ENCODE measurements around the gene STX18.
"Not testable (repeated sequence)": the region's sequence is repeated elsewhere in the genome, so short reads cannot be mapped to it uniquely, and the experiment has no call there.

GRCh38 chr4:4422117-4422516, 119.7 kb downstream of the STX18 start:
- not testable (repeated sequence) for TF ChIP-seq POLR2A (IDR thresholded peaks at IDR 0.05; ENCODE audit: low read depth, low read length); TAF1 (IDR thresholded peaks at IDR 0.05; ENCODE audit: low read depth, low read length); SPI1 (IDR thresholded peaks at IDR 0.05; ENCODE audit: low read depth, low read length); POLR2AphosphoS5 (IDR thresholded peaks at IDR 0.05; ENCODE audit: low read depth, low read length); PAX5 (IDR thresholded peaks at IDR 0.05; ENCODE audit: insufficient read depth, low read length, severe bottlenecking); POU2F2 (IDR thresholded peaks at IDR 0.05; ENCODE audit: low read depth, low read length)
